ENCODE measurements around the gene ABCC11.

- TF ChIP-seq POLR2A (IDR thresholded peaks at IDR 0.05): no peak
- TF ChIP-seq CTCF (IDR thresholded peaks at IDR 0.05): no peak
Measured at GRCh38 chr16:48197294-48197693, 50.0 kb downstream of the ABCC11 start.
